Right lobe of liver (tissue), 6 donors: ENCODE data around the gene AIF1. TPM values are rescaled to one million over a fixed set of nuclear protein-coding genes. Genes with fewer than 3 reads are reported as not detected.

ENCODE experiments used
- ATAC-seq, 4 donors: fragments of 200-7000 bp; cut with Tn5 transposase; one replicate each; pipeline ENCODE4 v1.9.1; 2020; ENCODE audit warnings: mild to moderate bottlenecking in 4 of 4, moderate library complexity in 4 of 4
- DNase-seq, 3 donors: peaks; one replicate each; pipeline ENCODE4 v3.0.0-alpha.2; 2020
- H3K27ac ChIP-seq, 3 donors: fragments of 200-600 bp; one replicate each; pipeline ENCODE4 v1.8.0; 2022
- H3K27me3 ChIP-seq, 2 donors: fragments of 200-600 bp; one replicate each; pipeline ENCODE4 v1.8.0; 2022
- H3K36me3 ChIP-seq, 4 donors: fragments of 200-600 bp; sonication (generic) in 1 of 4; one replicate each; pipeline versions ENCODE4 v1.5.1 to v1.8.0; 2017 to 2022; ENCODE audit warnings: control low read depth in 1 of 4
- H3K4me1 ChIP-seq, 4 donors: fragments of 200-600 bp; sonication (generic) in 1 of 4; one replicate each; pipeline versions ENCODE4 v1.5.1 to v1.8.0; 2017 to 2022; ENCODE audit warnings: control low read depth in 1 of 4
- H3K4me3 ChIP-seq, 3 donors: fragments of 200-600 bp; one replicate each; pipeline ENCODE4 v1.8.0; 2022
- H3K9me3 ChIP-seq, 4 donors: fragments of 200-600 bp; sonication (generic) in 1 of 4; one replicate each; pipeline versions ENCODE4 v1.5.1 to v1.8.0; 2017 to 2022; ENCODE audit warnings: control low read depth in 1 of 4
- CTCF ChIP-seq, 4 donors: fragments of 200-600 bp in 3 of 4; fragments of 450-650 bp in 1 of 4; IDR thresholded peaks; one replicate each; pipeline versions ENCODE4 v1.5.1 to v1.8.0; 2016 to 2022; ENCODE audit warnings: antibody characterized with exemption in 4 of 4, mild to moderate bottlenecking in 2 of 4
- POLR2A ChIP-seq: fragments of 450-650 bp; IDR thresholded peaks from one replicate; pipeline ENCODE4 v1.6.1; 2017; ENCODE audit warnings: antibody characterized with exemption, mild to moderate bottlenecking
- WGBS: methylation state at CpG from one replicate; pipeline ENCODE4 v1.1.6; 2018; ENCODE audit warnings: low coverage, low lambda C conversion rate; ENCODE audit not compliant: insufficient coverage; ENCODE audit errors: missing lambda C conversion rate; 5-methylcytosine and 5-hydroxymethylcytosine counted together
- intact Hi-C, 2 donors: fragments of 100-400 bp; cut with DNase I; formaldehyde crosslinking; loops; one replicate each; pipeline versions ENCODE4 v1.11.2 to v1.14.1; 2022
- total RNA-seq, 6 experiments: library from RNA; depleted of rRNA in 2 of 6; stranded (reverse); fragments of >200 nt in 2 of 6; fragmentation: NEBNext Ultra II Directional in 3 of 6; extraction: Animal tissue kit (Norgen Biotek cat#: 25700) in 3 of 6; gene quantifications; one replicate each; pipeline versions ENCODE4 v1.1.0 to v1.2.4, GENCODE V29; 2016 to 2023
- donor health status: DM: no; HTN: yes; CAD: no.
- donor health status: DM: no; HTN: no; CAD: no.
- donor health status: DM: no; HTN: no; CAD: no.
- donor health status: DM: no; HTN: yes; CAD: no.
- donor health status: DM: no; HTN: yes; CAD: no.

Gene AIF1
- total RNA-seq, 6 experiments from 2014 or later: 6.7 to 28.5 (median 13.0) TPM

- no peak overlapping the region for H3K27ac ChIP-seq
- H3K9me3 ChIP-seq: no peaks in the 10 kb centered on the region
- peaks cover 0 to 94% (median 52%) of the 10 kb centered on the region in 4 donors for H3K36me3 ChIP-seq
- ATAC-seq (no peak), DNase-seq (no peak)
- no peaks in the 10 kb centered on the region for H3K27me3 ChIP-seq
- H3K4me3 ChIP-seq: no peak overlapping the region
- 80% methylated on average over 16 of the region's 27 CpGs for WGBS
- peaks cover 0 to 12% (median 0%) of the 10 kb centered on the region in 4 donors for H3K4me1 ChIP-seq
- TF ChIP-seq POLR2A (no peak), CTCF (IDR thresholded peaks at IDR 0.05) (no peak)
- intact Hi-C loops: no loop called here
Observed at GRCh38 chr6:31636698-31637596, 21.9 kb downstream of the AIF1 start.

GRCh38 chr6:31639043-31639442 is 24.0 kb downstream of the AIF1 start:
- WGBS: 78% methylated on average over 7 of the region's 9 CpGs
- no peak overlapping the region for H3K27ac ChIP-seq
- peaks cover 4 to 97% (median 52%) of the 10 kb centered on the region in 4 donors for H3K36me3 ChIP-seq
- H3K4me3 ChIP-seq: no peak overlapping the region
- no peaks in the 10 kb centered on the region for H3K27me3 ChIP-seq
- intact Hi-C loops: no loop called here
- no peaks in the 10 kb centered on the region for H3K9me3 ChIP-seq
- H3K4me1 ChIP-seq: peaks cover 0 to 23% (median 0%) of the 10 kb centered on the region in 4 donors
- DNase-seq (no peak), ATAC-seq (no peak)
- TF ChIP-seq CTCF (IDR thresholded peaks at IDR 0.05): no peak

- TF ChIP-seq POLR2A: no peak
- TF ChIP-seq CTCF (IDR thresholded peaks at IDR 0.05): no peak
- Histone ChIP-seq H3K4me3 (no peak overlapping the region), H3K4me1 (peaks cover 0 to 22% (median 0%) of the 10 kb centered on the region in 4 donors), H3K36me3 (peaks cover 4 to 97% (median 52%) of the 10 kb centered on the region in 4 donors), H3K27me3 (no peaks in the 10 kb centered on the region), H3K27ac (no peak overlapping the region), H3K9me3 (no peaks in the 10 kb centered on the region)
- ATAC-seq (no peak), DNase-seq (peak in 1 of 3 donors; percentile 48)
- WGBS: 78% methylated on average over 4 of the region's 10 CpGs
- intact Hi-C loops: no loop called here
Observed at GRCh38 chr6:31639449-31639861, 24.4 kb downstream of the AIF1 start.

- WGBS: 95% methylated on average over 6 of the region's 6 CpGs
- no peak overlapping the region for H3K4me3 ChIP-seq
- no peaks in the 10 kb centered on the region for H3K27me3 ChIP-seq
- TF ChIP-seq POLR2A (no peak), CTCF (IDR thresholded peaks at IDR 0.05) (no peak)
- DNase-seq: no peak
- H3K36me3 ChIP-seq: peaks cover 4 to 98% (median 52%) of the 10 kb centered on the region in 4 donors
- no peaks in the 10 kb centered on the region for H3K9me3 ChIP-seq
- ATAC-seq: no peak
- no peak overlapping the region for H3K27ac ChIP-seq
- intact Hi-C loops: no loop called here
- H3K4me1 ChIP-seq: peaks cover 0 to 18% (median 0%) of the 10 kb centered on the region in 4 donors
Observed at GRCh38 chr6:31640612-31641011, 25.6 kb downstream of the AIF1 start.
